ENCODE measurements around the gene ARHGAP15.

DNA sequence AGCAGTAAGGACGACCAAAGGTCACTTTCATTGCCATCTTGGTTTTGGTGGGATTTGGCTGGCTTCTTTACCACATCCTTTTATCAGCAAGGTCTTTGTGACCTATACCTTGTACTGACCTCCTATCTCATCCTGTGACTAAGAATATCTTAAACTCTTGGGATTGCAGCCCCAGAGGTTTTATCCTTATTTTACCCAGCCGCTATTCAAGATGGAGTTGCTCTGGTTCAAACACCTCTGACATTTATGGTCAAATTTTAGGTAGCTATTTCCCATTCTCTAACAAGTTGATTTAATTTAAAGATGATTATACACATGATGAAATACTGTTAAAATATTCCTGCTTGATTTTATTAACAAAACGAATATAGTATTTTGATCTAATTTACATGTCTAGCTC is 326.1 kb downstream of the ARHGAP15 start:
- TF ChIP-seq, protein P1, sequence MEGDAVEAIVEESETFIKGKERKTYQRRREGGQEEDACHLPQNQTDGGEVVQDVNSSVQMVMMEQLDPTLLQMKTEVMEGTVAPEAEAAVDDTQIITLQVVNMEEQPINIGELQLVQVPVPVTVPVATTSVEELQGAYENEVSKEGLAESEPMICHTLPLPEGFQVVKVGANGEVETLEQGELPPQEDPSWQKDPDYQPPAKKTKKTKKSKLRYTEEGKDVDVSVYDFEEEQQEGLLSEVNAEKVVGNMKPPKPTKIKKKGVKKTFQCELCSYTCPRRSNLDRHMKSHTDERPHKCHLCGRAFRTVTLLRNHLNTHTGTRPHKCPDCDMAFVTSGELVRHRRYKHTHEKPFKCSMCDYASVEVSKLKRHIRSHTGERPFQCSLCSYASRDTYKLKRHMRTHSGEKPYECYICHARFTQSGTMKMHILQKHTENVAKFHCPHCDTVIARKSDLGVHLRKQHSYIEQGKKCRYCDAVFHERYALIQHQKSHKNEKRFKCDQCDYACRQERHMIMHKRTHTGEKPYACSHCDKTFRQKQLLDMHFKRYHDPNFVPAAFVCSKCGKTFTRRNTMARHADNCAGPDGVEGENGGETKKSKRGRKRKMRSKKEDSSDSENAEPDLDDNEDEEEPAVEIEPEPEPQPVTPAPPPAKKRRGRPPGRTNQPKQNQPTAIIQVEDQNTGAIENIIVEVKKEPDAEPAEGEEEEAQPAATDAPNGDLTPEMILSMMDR (IDR thresholded peaks at IDR 0.05; ENCODE audit: insufficient read depth, low read depth, low read length), result no peak
- TF ChIP-seq EZH2 (IDR thresholded peaks at IDR 0.05; ENCODE audit: insufficient read depth, low read length), result no peak
